Stomach smooth muscle (tissue), 2 donors: Measurements from ENCODE around the gene ADIPOR2.

Experiments used
- H3K27ac ChIP-seq: one replicate; pipeline ENCODE4 v1.7.0; 2013; ENCODE audit warnings: mild to moderate bottlenecking, low read length, inconsistent platforms
- H3K27me3 ChIP-seq, 2 donors: one replicate each; pipeline ENCODE4 v1.7.0; 2013; ENCODE audit warnings: low read length in 2 of 2; ENCODE audit not compliant: insufficient read depth in 2 of 2, control insufficient read depth in 1 of 2
- H3K36me3 ChIP-seq, 2 donors: one replicate each; pipeline ENCODE4 v1.7.0; 2013; ENCODE audit warnings: low read length in 2 of 2; ENCODE audit not compliant: control insufficient read depth in 2 of 2, insufficient read depth in 2 of 2
- H3K4me1 ChIP-seq: one replicate; pipeline ENCODE4 v1.7.0; 2013; ENCODE audit warnings: low read length; ENCODE audit not compliant: control insufficient read depth, insufficient read depth
- H3K4me3 ChIP-seq, 2 donors: one replicate each; pipeline ENCODE4 v1.7.0; 2013; ENCODE audit warnings: low read length in 2 of 2
- H3K9ac ChIP-seq, 2 donors: one replicate each; pipeline ENCODE4 v1.7.0; 2013; ENCODE audit warnings: low read length in 2 of 2, mild to moderate bottlenecking in 1 of 2
- H3K9me3 ChIP-seq, 2 donors: one replicate each; pipeline ENCODE4 v1.7.0; 2013; ENCODE audit warnings: low read length in 2 of 2; ENCODE audit not compliant: control insufficient read depth in 2 of 2
- donor health status: healthy.
- donor health status: Pancreatic carcinoma.

The ADIPOR2 gene, protein sequence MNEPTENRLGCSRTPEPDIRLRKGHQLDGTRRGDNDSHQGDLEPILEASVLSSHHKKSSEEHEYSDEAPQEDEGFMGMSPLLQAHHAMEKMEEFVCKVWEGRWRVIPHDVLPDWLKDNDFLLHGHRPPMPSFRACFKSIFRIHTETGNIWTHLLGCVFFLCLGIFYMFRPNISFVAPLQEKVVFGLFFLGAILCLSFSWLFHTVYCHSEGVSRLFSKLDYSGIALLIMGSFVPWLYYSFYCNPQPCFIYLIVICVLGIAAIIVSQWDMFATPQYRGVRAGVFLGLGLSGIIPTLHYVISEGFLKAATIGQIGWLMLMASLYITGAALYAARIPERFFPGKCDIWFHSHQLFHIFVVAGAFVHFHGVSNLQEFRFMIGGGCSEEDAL

DNA sequence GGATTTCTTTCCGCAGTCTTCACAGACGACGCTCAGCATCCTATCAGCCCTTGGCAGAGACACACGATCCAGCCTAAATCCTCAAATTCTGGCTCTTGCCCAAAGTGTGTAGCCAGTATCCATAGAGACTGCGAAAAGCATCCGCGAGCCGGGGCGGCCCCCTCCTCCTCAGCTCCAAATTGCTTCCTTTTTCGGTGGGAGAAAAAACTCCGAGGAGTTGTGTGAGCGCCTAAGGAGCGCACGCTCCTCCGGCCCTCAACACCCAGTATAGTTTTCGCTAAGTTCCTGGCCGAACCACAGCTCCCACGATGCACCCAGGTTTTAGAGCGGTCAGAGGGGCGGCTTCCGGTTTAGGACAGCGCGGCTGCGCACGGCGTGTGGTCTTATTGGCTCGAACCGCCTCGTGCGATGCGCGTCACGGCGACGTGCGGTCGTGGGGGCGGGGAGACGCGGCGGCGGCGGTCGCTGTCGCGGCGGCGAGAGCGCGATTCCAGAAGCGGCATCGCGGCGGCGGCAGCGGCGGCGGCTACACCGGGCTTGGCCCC lies at the start of gene ADIPOR2:
ADIPOR2 (plus strand) TSS at position 493 of the 545 bp plus-strand sequence. CDS start 63,274 bp downstream, outside the sequence.
- H3K9ac ChIP-seq: peak within 1 kb of the TSS; percentile 83 to 89
- peaks cover 3% of the 10 kb centered on the region for H3K4me1 ChIP-seq

GRCh38 chr12:1642513-1642912 lies 48.4 kb upstream of the ADIPOR2 start:
- Histone ChIP-seq H3K9ac (no peak overlapping the region), H3K27me3 (no peaks in the 10 kb centered on the region), H3K27ac (no peak overlapping the region), H3K4me1 (peaks cover 20% of the 10 kb centered on the region), H3K9me3 (no peaks in the 10 kb centered on the region), H3K36me3 (peaks cover 0 to 2% of the 10 kb centered on the region in 2 donors), H3K4me3 (no peak overlapping the region)

More for the DNA sequence above, at the start of gene ADIPOR2:
- H3K9me3 ChIP-seq: no peaks in the 10 kb centered on the region
- no peaks in the 10 kb centered on the region for H3K27me3 ChIP-seq
- no peaks in the 10 kb centered on the region for H3K36me3 ChIP-seq
- H3K4me3 ChIP-seq: peak within 1 kb of the TSS; percentile 86 to 92
- peak within 1 kb of the TSS; percentile 92 for H3K27ac ChIP-seq

GRCh38 chr12:1643043-1643442 lies 47.8 kb upstream of the ADIPOR2 start:
- no peak overlapping the region for H3K27ac ChIP-seq
- H3K4me3 ChIP-seq: no peak overlapping the region
- no peaks in the 10 kb centered on the region for H3K27me3 ChIP-seq
- H3K4me1 ChIP-seq: peaks cover 20% of the 10 kb centered on the region
- H3K36me3 ChIP-seq: peaks cover 0 to 2% of the 10 kb centered on the region in 2 donors
- no peaks in the 10 kb centered on the region for H3K9me3 ChIP-seq
- H3K9ac ChIP-seq: no peak overlapping the region

- peak overlapping the region; percentile 80 for H3K27ac ChIP-seq
Measured at GRCh38 chr12:1643905-1644533, 46.9 kb upstream of the ADIPOR2 start.

DNA sequence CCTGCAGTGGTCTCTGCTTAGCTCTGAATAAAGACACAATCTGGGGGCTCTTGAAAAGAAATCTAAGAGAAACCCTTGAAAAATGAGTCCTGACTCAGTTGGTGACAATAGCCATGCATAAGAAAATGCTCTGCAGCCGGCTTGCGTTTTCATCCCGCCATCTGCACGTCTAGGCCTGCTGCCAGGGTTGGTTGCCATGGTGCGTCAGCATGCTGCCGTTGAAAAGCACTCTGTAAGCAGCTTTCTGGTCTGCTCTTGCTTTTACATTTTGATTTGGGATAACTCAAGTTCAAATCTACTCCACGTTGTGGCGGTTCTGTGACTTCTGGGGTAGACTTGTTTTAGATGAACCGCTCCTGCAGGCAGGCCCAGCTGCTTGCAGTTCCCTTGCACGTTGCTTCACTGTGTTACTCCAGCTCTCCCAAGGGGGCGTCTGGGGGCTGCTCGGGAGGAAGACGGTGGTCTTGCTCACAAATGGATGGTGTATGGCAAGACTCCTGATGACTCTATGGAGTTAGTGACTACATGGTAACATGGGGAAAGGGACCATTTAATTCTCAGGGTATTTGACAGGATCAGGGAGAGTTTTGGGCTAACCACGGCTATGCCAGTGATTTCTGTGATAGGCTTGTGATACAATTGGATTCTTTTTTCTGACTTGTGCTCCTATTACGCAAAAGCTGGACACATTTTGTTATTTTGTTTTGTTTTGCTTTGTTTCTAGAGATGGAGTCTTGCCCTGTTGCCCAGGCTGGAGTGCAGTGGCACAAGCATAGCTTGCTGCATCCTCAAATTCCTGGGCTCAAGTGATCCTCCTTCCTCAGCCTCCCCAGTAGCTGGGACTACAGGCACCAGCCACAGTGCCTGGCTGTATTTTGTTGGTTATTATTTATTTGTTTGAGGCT lies 46.1 kb upstream of the ADIPOR2 start:
- H3K9ac ChIP-seq: no peak overlapping the region
- peaks cover 0 to 2% of the 10 kb centered on the region in 2 donors for H3K36me3 ChIP-seq
- H3K4me3 ChIP-seq: peak overlapping the region; percentile 29 to 35
- H3K9me3 ChIP-seq: no peaks in the 10 kb centered on the region
- peaks cover 26% of the 10 kb centered on the region for H3K4me1 ChIP-seq
- peak overlapping the region; percentile 80 for H3K27ac ChIP-seq
- no peaks in the 10 kb centered on the region for H3K27me3 ChIP-seq

More at GRCh38 chr12:1643905-1644533, 46.9 kb upstream of the ADIPOR2 start:
- H3K4me1 ChIP-seq: peaks cover 21% of the 10 kb centered on the region
- no peaks in the 10 kb centered on the region for H3K9me3 ChIP-seq
- peak overlapping the region in 1 of 2 donors; percentile 29 for H3K4me3 ChIP-seq
- no peaks in the 10 kb centered on the region for H3K27me3 ChIP-seq
- peaks cover 0 to 2% of the 10 kb centered on the region in 2 donors for H3K36me3 ChIP-seq
- H3K9ac ChIP-seq: no peak overlapping the region

GRCh38 chr12:1645819-1646218 lies 45.1 kb upstream of the ADIPOR2 start:
- Histone ChIP-seq H3K9me3 (no peaks in the 10 kb centered on the region), H3K27ac (peak overlapping the region; percentile 80), H3K4me1 (peaks cover 36% of the 10 kb centered on the region), H3K36me3 (peaks cover 0 to 2% of the 10 kb centered on the region in 2 donors), H3K9ac (no peak overlapping the region), H3K4me3 (no peak overlapping the region), H3K27me3 (no peaks in the 10 kb centered on the region)

- Histone ChIP-seq H3K36me3 (peaks cover 0 to 2% of the 10 kb centered on the region in 2 donors), H3K4me1 (peaks cover 45% of the 10 kb centered on the region), H3K9me3 (no peaks in the 10 kb centered on the region), H3K27me3 (no peaks in the 10 kb centered on the region), H3K27ac (no peak overlapping the region), H3K4me3 (no peak overlapping the region), H3K9ac (no peak overlapping the region)
Measured at GRCh38 chr12:1646569-1647284, 44.1 kb upstream of the ADIPOR2 start.

- Histone ChIP-seq H3K4me1 (peaks cover 45% of the 10 kb centered on the region), H3K9ac (no peak overlapping the region), H3K4me3 (no peak overlapping the region), H3K27ac (no peak overlapping the region), H3K27me3 (no peaks in the 10 kb centered on the region), H3K36me3 (peaks cover 0 to 2% of the 10 kb centered on the region in 2 donors), H3K9me3 (no peaks in the 10 kb centered on the region)
Measured at GRCh38 chr12:1647285-1647669, 43.6 kb upstream of the ADIPOR2 start.

GRCh38 chr12:1650260-1650977 lies 40.5 kb upstream of the ADIPOR2 start:
- Histone ChIP-seq H3K4me3 (peak overlapping the region in 1 of 2 donors; percentile 15), H3K27me3 (no peaks in the 10 kb centered on the region), H3K4me1 (peaks cover 27% of the 10 kb centered on the region), H3K9me3 (no peaks in the 10 kb centered on the region), H3K36me3 (peaks cover 0 to 2% of the 10 kb centered on the region in 2 donors), H3K27ac (peak overlapping the region; percentile 87), H3K9ac (peak overlapping the region; percentile 24 to 64)
